OCI-LY1 (cell line): Measurements from ENCODE around the gene KIRREL3.

ENCODE experiments used
- H2AFZ ChIP-seq: fragments of 200-600 bp; sonication (generic), shearing (Covaris generic); 2 replicates; pipeline ENCODE4 v1.6.0; 2014; ENCODE audit warnings: antibody characterized with exemption, mild to moderate bottlenecking, low read length
- H3F3A ChIP-seq: fragments of 200-600 bp; sonication (generic), shearing (Covaris generic); 2 replicates; pipeline ENCODE4 v1.6.0; 2014; ENCODE audit warnings: mild to moderate bottlenecking, antibody characterized with exemption, low read length, moderate library complexity; ENCODE audit not compliant: insufficient read depth
- H3K27ac ChIP-seq: fragments of 200-600 bp; sonication (generic); 2 replicates; pipeline ENCODE4 v1.5.1; 2014; ENCODE audit warnings: low read length, mixed run types, mild to moderate bottlenecking, low read depth; ENCODE audit not compliant: poor library complexity, severe bottlenecking
- H3K27me3 ChIP-seq: fragments of 200-600 bp; sonication (generic); 2 replicates; pipeline ENCODE4 v1.6.0; 2014; ENCODE audit warnings: antibody characterized with exemption, mild to moderate bottlenecking, low read length, moderate library complexity; ENCODE audit not compliant: insufficient read depth
- H3K36me3 ChIP-seq: fragments of 200-600 bp; sonication (generic); 2 replicates; pipeline ENCODE4 v1.6.1; 2014; ENCODE audit warnings: mild to moderate bottlenecking, antibody characterized with exemption, low read length, moderate library complexity, mixed read lengths; ENCODE audit not compliant: insufficient read depth
- H3K4me1 ChIP-seq: fragments of 200-600 bp; sonication (generic); 2 replicates; pipeline ENCODE4 v1.5.1; 2014; ENCODE audit warnings: mild to moderate bottlenecking, low read length, moderate library complexity; ENCODE audit not compliant: insufficient read depth, severe bottlenecking
- H3K4me2 ChIP-seq: fragments of 200-600 bp; sonication (generic), shearing (Covaris generic); 2 replicates; pipeline ENCODE4 v1.6.1; 2014; ENCODE audit warnings: low read length
- H3K4me3 ChIP-seq: fragments of 200-600 bp; sonication (generic); 2 replicates; pipeline ENCODE4 v1.5.1; 2014; ENCODE audit warnings: low read length, low read depth, mild to moderate bottlenecking, mixed read lengths; ENCODE audit not compliant: poor library complexity, severe bottlenecking
- H3K79me2 ChIP-seq: fragments of 200-600 bp; shearing (Covaris generic); 2 replicates; pipeline ENCODE4 v1.6.1; 2016; ENCODE audit warnings: mixed run types, low read length, mixed read lengths; ENCODE audit not compliant: insufficient read depth
- H3K9ac ChIP-seq: fragments of 200-600 bp; sonication (generic), shearing (Covaris generic); 2 replicates; pipeline ENCODE4 v1.6.1; 2014; ENCODE audit warnings: mild to moderate bottlenecking, low read length, mixed read lengths
- H3K9me2 ChIP-seq: fragments of 200-600 bp; sonication (generic), shearing (Covaris generic); 2 replicates; pipeline ENCODE4 v1.6.1; 2014; ENCODE audit warnings: low read depth, mild to moderate bottlenecking, low read length, mixed read lengths
- H3K9me3 ChIP-seq: fragments of 200-600 bp; shearing (Covaris generic); 2 replicates; pipeline ENCODE4 v1.6.1; 2014; ENCODE audit warnings: low read length, mixed read lengths
- H4K20me1 ChIP-seq: fragments of 200-600 bp; sonication (generic), shearing (Covaris generic); 2 replicates; pipeline ENCODE4 v1.6.0; 2016; ENCODE audit warnings: mild to moderate bottlenecking, low read length; ENCODE audit not compliant: insufficient read depth
- CTCF ChIP-seq: fragments of 200-600 bp; sonication (generic), shearing (Covaris generic); IDR thresholded peaks from 2 replicates; pipeline ENCODE4 v1.5.1; 2017; ENCODE audit warnings: mild to moderate bottlenecking, antibody characterized with exemption, low read length, moderate library complexity, mixed read lengths
- EZH2 ChIP-seq: fragments of 200-600 bp; sonication (generic), shearing (Covaris generic); IDR thresholded peaks from 2 replicates; pipeline ENCODE4 v1.8.0; 2017; ENCODE audit warnings: borderline replicate concordance, mixed run types, mild to moderate bottlenecking, antibody characterized with exemption, low read length, moderate library complexity, mixed read lengths

Gene KIRREL3

GRCh38 chr11:126683766-126684728 is 316.5 kb downstream of the KIRREL3 start:
- no peak overlapping the region for H3K4me3 ChIP-seq
- no peak overlapping the region for H3K4me2 ChIP-seq

DNA sequence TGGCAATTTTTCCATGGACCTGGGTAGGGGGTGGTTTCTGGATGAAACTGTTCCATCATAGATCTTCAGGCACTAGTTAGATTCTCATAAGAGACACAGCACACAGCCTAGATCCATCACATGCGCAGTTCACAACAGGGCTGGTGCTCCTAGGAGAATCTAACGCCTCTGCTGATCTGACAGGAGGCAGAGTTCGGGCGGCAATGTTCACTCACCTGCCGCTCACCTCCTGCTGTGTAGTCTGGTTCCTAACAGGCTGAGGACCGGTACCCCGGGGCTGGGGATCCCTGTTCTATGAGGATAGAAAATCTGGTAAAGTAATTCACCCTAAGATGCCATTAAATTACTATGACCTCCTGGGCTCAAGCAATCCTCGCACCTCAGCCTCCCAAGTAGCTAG is 318.0 kb downstream of the KIRREL3 start:
- no peak overlapping the region for H2AFZ ChIP-seq
- H3K36me3 ChIP-seq, result no peaks in the 10 kb centered on the region
- no peak overlapping the region for H3K4me2 ChIP-seq
- H3K9ac ChIP-seq, result no peak overlapping the region
- H3K4me1 ChIP-seq, result no peaks in the 10 kb centered on the region
- no peak overlapping the region for H3K27ac ChIP-seq
- H3K79me2 ChIP-seq, result no peaks in the 10 kb centered on the region
- H3F3A ChIP-seq, result no peaks in the 10 kb centered on the region
- H3K27me3 ChIP-seq, result no peaks in the 10 kb centered on the region
- no peaks in the 10 kb centered on the region for H3K9me2 ChIP-seq
- no peak overlapping the region for H3K4me3 ChIP-seq
- H4K20me1 ChIP-seq, result no peaks in the 10 kb centered on the region
- no peaks in the 10 kb centered on the region for H3K9me3 ChIP-seq
- TF ChIP-seq CTCF (no peak), EZH2 (no peak)

More at GRCh38 chr11:126683766-126684728, 316.5 kb downstream of the KIRREL3 start:
- H3K27me3 ChIP-seq, result no peaks in the 10 kb centered on the region
- no peak overlapping the region for H3K9ac ChIP-seq
- no peaks in the 10 kb centered on the region for H3F3A ChIP-seq
- no peaks in the 10 kb centered on the region for H4K20me1 ChIP-seq
- H2AFZ ChIP-seq, result no peak overlapping the region
- no peaks in the 10 kb centered on the region for H3K9me3 ChIP-seq
- no peaks in the 10 kb centered on the region for H3K4me1 ChIP-seq
- H3K27ac ChIP-seq, result no peak overlapping the region
- TF ChIP-seq CTCF (no peak), EZH2 (no peak)
- no peaks in the 10 kb centered on the region for H3K79me2 ChIP-seq
- no peaks in the 10 kb centered on the region for H3K36me3 ChIP-seq
- H3K9me2 ChIP-seq, result no peaks in the 10 kb centered on the region

DNA sequence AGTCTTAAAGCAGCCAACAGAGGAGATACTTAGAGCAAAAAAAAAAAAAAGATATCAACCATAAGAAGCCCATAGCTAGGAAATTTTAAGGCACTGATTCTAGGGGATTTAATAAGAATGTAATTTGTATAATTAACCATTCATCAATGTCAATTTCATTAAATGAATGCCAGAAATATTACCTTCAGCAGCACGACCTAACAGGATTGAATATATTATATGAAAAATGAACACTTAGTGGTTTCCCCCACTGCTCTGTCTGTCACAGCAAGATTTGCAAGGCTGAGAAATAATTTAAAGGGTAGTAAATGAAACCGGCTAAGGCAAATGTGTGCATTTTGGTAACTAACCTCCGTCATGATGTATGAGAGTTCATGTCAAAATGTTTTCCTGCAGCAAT is 319.9 kb downstream of the KIRREL3 start:
- Histone ChIP-seq H3K36me3 (no peaks in the 10 kb centered on the region), H4K20me1 (no peaks in the 10 kb centered on the region), H3K27ac (no peak overlapping the region), H3K9me2 (no peaks in the 10 kb centered on the region), H3K4me2 (no peak overlapping the region), H3K27me3 (no peaks in the 10 kb centered on the region), H2AFZ (no peak overlapping the region), H3K79me2 (no peaks in the 10 kb centered on the region), H3K9ac (no peak overlapping the region), H3K4me3 (no peak overlapping the region), H3K9me3 (no peaks in the 10 kb centered on the region), H3F3A (no peaks in the 10 kb centered on the region), H3K4me1 (no peaks in the 10 kb centered on the region)
- no peak for TF ChIP-seq CTCF
- TF ChIP-seq EZH2, result no peak
